Stromal cell of bone marrow (primary cell): ENCODE results near the gene DNAAF5.

Experiments
- DNase-seq: peaks from one replicate; pipeline ENCODE4 v3.0.0-alpha.2; 2012; ENCODE audit warnings: low read depth

The DNAAF5 gene

DNA sequence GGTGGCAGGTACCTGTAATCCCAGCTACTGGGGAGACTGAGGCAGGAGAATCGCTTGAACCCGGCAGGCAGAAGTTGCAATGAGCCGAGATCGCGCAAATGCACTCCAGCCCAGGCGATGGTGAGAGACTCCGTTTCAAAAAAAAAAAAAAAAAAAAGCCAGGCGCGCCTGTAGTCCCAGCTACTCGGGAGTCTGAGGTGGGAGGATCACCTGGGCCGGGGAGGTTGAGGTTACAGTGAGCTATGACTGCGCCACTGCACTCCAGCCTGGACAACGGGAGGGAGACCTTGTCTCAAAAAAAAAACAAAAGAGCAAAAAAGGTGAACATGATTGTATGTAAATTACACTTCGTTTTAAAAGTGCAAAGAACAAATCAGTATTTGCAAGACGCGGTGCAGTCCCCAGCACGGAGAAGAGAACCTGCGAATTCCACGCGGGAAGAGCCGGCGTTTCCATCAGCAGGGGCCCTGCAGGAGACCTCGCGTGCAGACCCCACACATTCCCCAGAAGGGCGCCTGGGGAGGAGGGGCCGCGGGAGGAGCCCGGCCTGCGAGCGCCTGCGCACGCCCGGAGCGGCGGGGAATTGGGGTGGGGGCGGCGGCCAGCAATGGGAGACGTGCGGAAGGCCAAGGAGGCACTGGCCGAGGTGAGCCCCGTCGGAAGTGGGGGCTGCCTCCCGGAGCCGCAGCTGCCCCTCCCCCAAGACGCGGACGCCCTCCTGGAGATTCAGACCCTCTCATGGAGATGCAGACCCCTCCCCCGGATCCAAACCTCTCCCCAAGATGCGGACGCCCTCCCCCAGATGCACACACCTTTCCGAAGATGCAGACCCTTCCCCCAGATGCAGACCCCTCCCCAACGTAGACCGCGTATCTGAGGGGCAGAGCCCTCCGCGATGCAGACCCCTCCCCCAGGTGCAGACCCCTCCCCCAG is 89.1 kb downstream of the DNAAF5 start:
- DNase-seq: no peak

- peak; percentile 96 for DNase-seq
These were observed 89.8 kb downstream of the DNAAF5 start for GRCh38 chr7:816300-816750.

DNA sequence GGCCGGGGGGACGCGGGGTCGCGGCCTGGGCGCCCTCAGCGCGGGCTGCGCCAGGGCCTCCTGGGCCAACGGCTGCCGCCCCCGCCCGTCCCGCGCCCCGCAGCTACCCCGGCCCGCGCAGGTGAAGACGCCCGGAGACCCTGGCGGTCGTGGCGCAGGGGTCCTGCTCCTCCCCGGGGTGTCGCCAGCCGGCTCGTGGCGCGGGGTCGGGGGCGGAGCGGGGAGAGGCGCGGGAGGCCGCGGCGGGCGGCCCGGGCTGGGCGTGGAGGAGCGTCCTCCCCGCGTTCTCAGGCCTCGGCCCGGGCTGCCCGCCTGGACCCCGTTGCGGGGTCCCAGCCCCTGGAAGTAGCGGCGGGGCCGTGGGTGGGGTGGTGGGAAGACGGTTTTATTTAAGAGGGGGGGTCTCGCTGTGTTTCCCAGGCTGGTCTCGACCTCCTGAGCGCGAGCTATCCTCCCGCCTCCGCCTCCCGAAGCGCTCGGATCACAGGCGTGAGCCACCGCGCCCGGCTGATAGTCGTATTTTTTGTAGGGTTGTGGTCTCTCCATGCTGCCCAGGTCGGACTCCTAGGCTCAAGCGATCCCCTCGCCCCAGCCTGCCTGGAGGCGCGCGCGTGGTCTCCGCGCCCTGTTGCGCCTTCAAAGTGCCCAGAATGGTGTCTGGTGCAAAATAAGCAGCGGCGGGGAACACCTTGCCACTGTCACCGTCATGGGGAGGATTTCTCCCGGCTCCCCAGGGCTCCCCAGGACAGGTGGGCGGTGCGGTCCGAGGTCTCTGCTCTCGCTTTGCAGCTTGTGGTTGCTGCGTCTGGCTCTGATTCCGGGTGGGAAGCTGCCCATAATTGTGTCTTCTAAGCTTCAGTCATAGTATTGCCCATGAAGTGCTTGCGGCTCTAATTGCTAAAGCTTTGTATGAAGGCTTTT is 90.5 kb downstream of the DNAAF5 start:
- no peak for DNase-seq

- no peak for DNase-seq
These were observed 91.7 kb downstream of the DNAAF5 start for GRCh38 chr7:818031-818699.

DNA sequence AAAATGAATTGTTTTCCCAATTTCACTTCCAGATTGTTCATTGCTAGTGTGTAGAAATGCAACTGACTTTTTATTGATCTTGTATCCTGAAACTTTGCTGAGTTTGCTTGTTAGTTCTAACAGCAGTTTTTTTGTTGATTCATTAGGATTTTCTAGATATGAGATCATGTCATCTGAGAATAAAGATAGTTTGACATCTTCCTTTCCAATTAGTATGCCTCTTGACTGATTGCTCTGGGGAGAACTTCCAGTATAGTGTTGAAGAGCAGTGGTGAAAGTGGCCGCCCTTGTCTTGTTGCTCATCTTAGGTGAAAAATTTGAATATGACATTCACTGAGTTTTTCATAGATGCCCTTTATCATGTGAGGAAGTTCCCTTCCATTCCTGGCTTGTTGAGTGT is 93.8 kb downstream of the DNAAF5 start:
- DNase-seq: no peak

DNA sequence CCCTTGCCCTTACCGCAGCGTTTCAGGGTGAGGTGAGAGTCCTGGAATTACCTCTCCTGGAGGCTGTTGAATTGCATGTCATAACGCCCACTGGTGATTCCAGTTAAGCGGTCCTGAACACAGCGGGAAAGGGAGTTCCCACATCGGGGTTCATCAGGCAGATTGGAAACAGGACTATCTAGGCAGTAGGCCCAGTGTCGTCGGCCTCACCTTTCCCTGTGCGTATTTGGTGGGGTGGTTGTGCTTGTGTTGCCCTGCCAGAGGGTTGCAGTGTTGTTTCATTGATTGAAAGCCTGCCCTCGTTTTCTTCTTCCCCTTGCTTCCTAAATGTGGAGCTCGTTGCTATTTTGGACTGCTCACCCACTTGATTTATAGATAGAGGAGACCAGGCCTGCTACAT is 95.2 kb downstream of the DNAAF5 start:
- no peak for DNase-seq

- no peak for DNase-seq
These were observed 96.3 kb downstream of the DNAAF5 start for GRCh38 chr7:822692-823276.

- no peak for DNase-seq
These were observed 97.2 kb downstream of the DNAAF5 start for GRCh38 chr7:823649-824048.

- DNase-seq: no peak
These were observed 97.6 kb downstream of the DNAAF5 start for GRCh38 chr7:824081-824480.

GRCh38 chr7:824664-825063 is 98.2 kb downstream of the DNAAF5 start:
- no peak for DNase-seq

- no peak for DNase-seq
These were observed 98.9 kb downstream of the DNAAF5 start for GRCh38 chr7:825386-825785.

DNA sequence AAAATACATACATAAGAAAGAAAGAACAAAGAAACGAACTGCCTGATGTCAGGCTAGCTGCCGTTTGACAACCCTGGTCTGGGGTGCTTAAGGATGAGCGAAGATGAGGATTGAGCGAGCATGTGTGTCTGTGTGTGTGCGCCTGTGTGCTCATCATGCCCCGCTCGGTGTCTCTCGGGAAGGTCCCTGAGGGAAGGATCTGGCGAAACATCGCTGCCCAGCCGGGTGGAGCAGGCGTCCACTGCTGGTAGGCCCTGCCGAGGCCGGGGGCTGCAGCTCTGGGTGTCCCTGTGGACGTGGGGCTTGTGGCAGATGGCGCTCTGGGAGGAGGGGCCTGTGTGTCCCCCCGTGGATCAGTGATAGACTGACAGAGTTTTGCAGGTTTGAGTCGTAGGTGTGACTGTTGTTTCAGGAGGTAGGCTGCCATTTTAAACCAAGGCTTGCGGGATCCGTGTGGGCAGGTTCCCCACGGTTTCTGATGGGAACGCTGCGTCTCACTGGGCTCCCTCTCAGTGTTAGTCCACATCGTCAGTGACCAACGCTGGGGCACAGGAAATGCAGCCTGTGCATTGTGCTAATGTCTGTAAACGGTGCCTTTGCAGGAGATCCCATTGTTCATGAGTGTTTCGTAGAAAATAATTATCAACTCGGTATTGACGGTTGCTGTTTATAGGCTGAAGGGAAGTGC is 99.9 kb downstream of the DNAAF5 start:
- no peak for DNase-seq

- DNase-seq: no peak
These were observed 102.5 kb downstream of the DNAAF5 start for GRCh38 chr7:828793-829561.

GRCh38 chr7:830069-830468 is 103.6 kb downstream of the DNAAF5 start:
- DNase-seq: no peak

GRCh38 chr7:831596-832166 is 105.2 kb downstream of the DNAAF5 start:
- peak; percentile 90 for DNase-seq

- DNase-seq: no peak
These were observed 105.9 kb downstream of the DNAAF5 start, which contains the start of gene SUN1 for GRCh38 chr7:832167-832967. TSS of gene SUN1 (plus strand) at chr7:832476. CDS start at chr7:832525, 49 bp downstream.

DNA sequence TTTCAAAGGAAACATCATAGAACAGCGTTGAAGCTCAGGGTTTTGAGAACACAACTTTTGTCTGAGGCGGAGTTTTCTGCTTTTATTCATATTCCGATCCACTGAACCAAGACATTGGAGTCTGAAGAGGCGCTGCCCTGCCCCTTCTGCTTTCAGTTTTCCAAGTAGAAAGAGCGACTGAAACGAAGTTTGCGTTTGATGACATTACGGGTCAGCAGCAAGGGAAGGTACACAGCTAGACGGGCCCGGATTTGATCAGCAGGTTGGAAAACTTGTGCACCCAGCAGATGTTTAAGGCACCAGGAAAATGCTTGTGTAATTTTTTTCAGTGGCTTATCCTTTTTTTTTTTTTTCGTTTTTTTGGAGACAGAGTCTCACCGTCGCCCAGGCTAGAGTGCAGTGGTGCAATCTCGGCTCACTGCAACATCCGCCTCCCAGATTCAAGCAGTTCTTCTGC is 106.5 kb downstream of the DNAAF5 start:
- DNase-seq: no peak

- no peak for DNase-seq
These were observed 107.2 kb downstream of the DNAAF5 start for GRCh38 chr7:833601-834258.
